ENCODE data around the gene IFNA10. TPM values are rescaled to one million over a fixed set of nuclear protein-coding genes. Genes with fewer than 3 reads are reported as not detected.
"Not testable (repeated sequence)": the region's sequence is repeated elsewhere in the genome, so short reads cannot be mapped to it uniquely, and the experiment has no call there.

IFNA10 gene
- polyA plus RNA-seq, 10 donors: not detected

DNA sequence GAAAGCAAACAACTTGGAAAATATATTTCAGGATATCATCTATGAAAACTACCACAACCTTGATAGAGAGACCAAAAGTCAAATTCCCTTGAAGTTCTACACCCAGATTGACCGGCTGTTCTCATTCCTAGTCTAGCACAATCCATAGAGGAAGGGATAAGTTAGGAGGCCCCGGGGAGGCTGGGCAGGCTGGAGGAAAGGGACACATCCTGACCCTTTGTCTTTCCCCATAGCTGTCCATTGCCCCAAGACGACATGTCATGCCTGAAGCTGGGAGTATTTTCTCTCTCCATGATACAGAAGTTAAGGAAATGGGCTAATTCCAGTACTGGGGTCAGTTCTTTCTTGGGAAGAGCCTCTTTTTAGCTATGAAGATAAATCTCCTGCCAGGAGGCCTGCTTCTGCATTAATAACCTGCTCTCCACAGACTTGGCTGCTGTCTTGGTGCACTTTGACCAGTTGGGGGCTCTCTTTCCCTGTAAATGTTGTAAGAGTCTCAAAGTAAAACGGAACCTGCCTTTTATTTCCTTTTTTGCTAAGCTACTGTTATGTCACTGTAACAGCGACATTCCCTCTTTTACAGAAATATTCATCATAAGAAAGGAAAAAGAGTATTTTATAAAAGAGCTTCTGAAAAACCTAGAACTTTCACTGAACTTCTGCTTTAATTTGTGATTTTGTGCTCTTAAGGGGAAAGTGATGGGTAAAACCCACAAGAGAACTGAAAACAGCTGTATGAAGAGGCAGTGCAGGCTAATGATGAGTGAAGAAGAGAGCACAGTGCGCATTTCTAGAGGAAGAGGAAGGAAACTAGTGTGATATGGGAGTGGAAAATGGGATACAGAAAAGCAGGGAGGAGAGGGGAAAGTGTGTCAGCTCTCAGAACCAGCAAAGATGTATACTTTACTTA, 11.8 kb downstream of the IFNA10 start:
- peak in 1 of 3 donors; percentile 4 for DNase-seq

GRCh38 chr9:21187487-21187886, 19.5 kb downstream of the IFNA10 start, which contains the start of gene IFNA4:
TSS of gene IFNA4 (minus strand) at chr9:21187587. CDS start at chr9:21187531, 56 bp downstream.
- DNase-seq: not testable (repeated sequence)

DNA sequence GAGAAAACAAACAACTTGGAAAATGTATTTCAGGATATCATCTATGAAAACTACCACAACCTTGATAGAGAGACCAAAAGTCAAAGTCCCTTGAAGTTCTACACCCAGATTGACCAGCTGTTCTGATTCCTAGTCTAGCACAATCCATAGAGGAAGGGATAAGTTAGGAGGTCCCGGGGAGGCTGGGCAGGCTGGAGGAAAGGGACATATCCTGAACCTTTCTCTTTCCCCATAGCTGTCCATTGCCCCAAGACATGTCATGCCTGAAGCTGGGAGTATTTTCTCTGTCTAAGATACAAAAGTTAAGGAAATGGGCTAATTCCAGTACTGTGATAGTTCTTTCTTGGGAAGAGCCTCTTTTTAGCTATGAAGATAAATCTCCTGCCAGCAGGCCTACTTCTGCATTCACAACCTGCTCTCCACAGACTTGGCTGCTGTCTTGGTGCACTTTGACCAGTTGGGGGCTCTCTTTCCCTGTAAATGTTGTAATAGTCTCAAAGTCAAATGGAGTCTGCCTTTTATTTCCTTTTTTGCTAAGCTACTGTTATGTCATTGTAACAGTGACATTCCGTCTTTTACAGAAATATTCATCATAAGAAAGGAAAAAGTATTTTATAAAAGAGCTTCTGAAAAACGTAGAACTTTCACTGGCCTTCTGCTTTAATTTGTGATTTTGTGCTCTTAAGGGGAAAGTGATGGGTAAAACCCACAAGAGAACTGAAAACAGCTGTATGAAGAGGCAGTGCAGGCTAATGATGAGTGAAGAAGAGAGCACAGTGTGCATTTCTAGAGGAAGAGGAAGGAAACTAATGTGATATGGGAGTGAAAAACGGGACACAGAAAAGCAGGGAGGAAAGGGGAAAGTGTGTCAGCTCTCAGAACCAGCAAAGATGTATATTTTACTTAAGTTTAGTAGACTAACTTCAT, 23.9 kb downstream of the IFNA10 start:
- DNase-seq: peak in 1 of 3 donors; percentile 6

DNA sequence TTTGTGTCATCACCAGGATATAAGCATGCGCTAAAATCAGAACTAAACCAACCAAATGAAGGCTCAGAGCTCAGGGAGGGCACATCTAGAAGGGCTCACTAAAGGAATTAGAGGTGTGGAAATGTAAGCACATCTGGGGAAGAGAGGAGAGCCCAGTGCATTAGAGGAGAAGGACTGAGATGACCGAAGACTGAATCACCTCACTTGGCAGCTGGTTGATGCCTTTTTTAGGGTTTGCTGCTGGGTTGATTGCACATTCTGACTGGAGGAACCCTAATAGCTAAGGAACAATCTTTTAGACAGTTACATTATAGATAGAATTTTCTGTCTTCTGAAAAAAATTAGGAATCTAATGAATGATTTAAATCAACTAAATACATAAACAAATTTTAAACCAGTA, 32.3 kb downstream of the IFNA10 start:
- no peak for DNase-seq

DNA sequence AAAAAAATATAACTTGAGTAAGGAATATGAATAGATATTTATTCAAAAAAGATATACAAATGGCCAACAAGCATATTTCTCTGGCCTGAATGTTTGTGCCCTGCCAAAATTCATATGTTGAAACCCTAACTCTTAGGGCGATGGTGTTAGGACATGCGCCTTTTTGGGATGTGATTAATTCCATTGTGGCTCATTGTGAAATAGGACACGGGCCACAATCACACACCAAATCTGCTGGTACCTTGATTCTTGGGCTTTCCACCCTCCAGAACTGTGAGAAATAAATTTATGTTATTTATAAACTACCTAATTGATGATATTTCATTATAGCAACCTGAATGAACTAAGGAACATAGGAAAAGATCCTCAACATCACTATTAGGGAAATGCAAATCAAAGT, 34.8 kb downstream of the IFNA10 start:
- DNase-seq: no peak

- DNase-seq: no peak
Measured at GRCh38 chr9:21171351-21171750, 35.6 kb downstream of the IFNA10 start.

GRCh38 chr9:21166560-21166959, 40.4 kb downstream of the IFNA10 start, which contains the start of gene IFNA21:
TSS of gene IFNA21 (minus strand) at chr9:21166660. CDS start at chr9:21166612, 48 bp downstream.
- not testable (repeated sequence) for DNase-seq

GRCh38 chr9:21165516-21165915, 41.4 kb downstream of the IFNA10 start:
- DNase-seq: no peak

GRCh38 chr9:21160178-21160577, 46.8 kb downstream of the IFNA10 start:
- DNase-seq: no peak

Other genes with a start within 250 kb of the IFNA10 start
- 1 to 10 TPM; 1.2 to 3.4 (median 2.1) TPM for gene HACD4, start 175.5 kb downstream of the IFNA10 start, polyA plus RNA-seq (ENCODE audit: insufficient read length in 10 of 10)
- not detected for gene IFNB1, start 129.2 kb downstream of the IFNA10 start, polyA plus RNA-seq (ENCODE audit: insufficient read length in 10 of 10)
- gene IFNW1, start 65.3 kb downstream of the IFNA10 start, polyA plus RNA-seq (ENCODE audit: insufficient read length in 10 of 10): not detected
- not detected for gene IFNA21, start 40.5 kb downstream of the IFNA10 start, polyA plus RNA-seq (ENCODE audit: insufficient read length in 10 of 10)
- gene IFNA4, start 19.6 kb downstream of the IFNA10 start, polyA plus RNA-seq (ENCODE audit: insufficient read length in 10 of 10): not detected
- not detected for gene IFNA7, start 4.9 kb downstream of the IFNA10 start, polyA plus RNA-seq (ENCODE audit: insufficient read length in 10 of 10)
- not detected for gene IFNA16, start 10.2 kb upstream of the IFNA10 start, polyA plus RNA-seq (ENCODE audit: insufficient read length in 10 of 10)
- not detected for gene IFNA17, start 21.1 kb upstream of the IFNA10 start, polyA plus RNA-seq (ENCODE audit: insufficient read length in 10 of 10)
- gene IFNA14, start 32.9 kb upstream of the IFNA10 start, polyA plus RNA-seq (ENCODE audit: insufficient read length in 10 of 10): not detected
- gene IFNA5, start 98.2 kb upstream of the IFNA10 start, polyA plus RNA-seq (ENCODE audit: insufficient read length in 10 of 10): not detected
- 10 to 100 TPM; 21.1 to 29.9 (median 25.3) TPM for gene KLHL9, start 128.3 kb upstream of the IFNA10 start, polyA plus RNA-seq (ENCODE audit: insufficient read length in 10 of 10)
- gene IFNA6, start 143.7 kb upstream of the IFNA10 start, polyA plus RNA-seq (ENCODE audit: insufficient read length in 10 of 10): not detected
- gene IFNA13, start 160.9 kb upstream of the IFNA10 start, polyA plus RNA-seq (ENCODE audit: insufficient read length in 10 of 10): not detected
- not detected for gene IFNA2, start 178.3 kb upstream of the IFNA10 start, polyA plus RNA-seq (ENCODE audit: insufficient read length in 10 of 10)
- not detected for gene IFNA8, start 202.0 kb upstream of the IFNA10 start, polyA plus RNA-seq (ENCODE audit: insufficient read length in 10 of 10)
- gene IFNA1, start 233.3 kb upstream of the IFNA10 start, polyA plus RNA-seq (ENCODE audit: insufficient read length in 10 of 10): not detected

Measured in muscle of back (tissue), 11 donors.